Gastroesophageal sphincter (tissue), 4 donors: ENCODE results near the gene HOXA4. TPM values are rescaled to one million over a fixed set of nuclear protein-coding genes. Genes with fewer than 3 reads are reported as not detected.

Source experiments
- ATAC-seq: fragments of 150-250 bp; one replicate; pipeline ENCODE4 v1.9.1; 2016; ENCODE audit warnings: mild to moderate bottlenecking, moderate library complexity
- H3K27ac ChIP-seq, 4 donors: fragments of 200-600 bp; sonication (generic) in 3 of 4; 1 replicate in 3 of 4; 2 replicates in 1 of 4; pipeline ENCODE4 v1.5.1; 2016 to 2019
- H3K27me3 ChIP-seq: fragments of 200-600 bp; sonication (generic); one replicate; pipeline ENCODE4 v1.5.1; 2019
- H3K36me3 ChIP-seq, 2 donors: fragments of 200-600 bp; sonication (generic); one replicate each; pipeline ENCODE4 v1.5.1; 2019; ENCODE audit warnings: control low read depth in 1 of 2
- H3K4me1 ChIP-seq, 3 donors: fragments of 200-600 bp; sonication (generic); 1 replicate in 2 of 3; 2 replicates in 1 of 3; pipeline ENCODE4 v1.5.1; 2016 to 2019; ENCODE audit warnings: control low read depth in 2 of 3
- H3K4me3 ChIP-seq, 2 donors: fragments of 200-600 bp; sonication (generic); one replicate each; pipeline ENCODE4 v1.5.1; 2019; ENCODE audit warnings: mild to moderate bottlenecking in 1 of 2, moderate library complexity in 1 of 2
- H3K9me3 ChIP-seq, 3 donors: fragments of 200-600 bp; sonication (generic); one replicate each; pipeline ENCODE4 v1.5.1; 2017 to 2019; ENCODE audit warnings: control low read depth in 2 of 3
- CTCF ChIP-seq, 4 experiments: fragments of 200-600 bp in 2 of 4; fragments of 450-650 bp in 2 of 4; sonication (generic) in 1 of 4; IDR thresholded peaks; one replicate each; pipeline ENCODE4 v1.5.1; 2017 to 2019; ENCODE audit warnings: antibody characterized with exemption in 4 of 4, mild to moderate bottlenecking in 2 of 4, moderate library complexity in 2 of 4
- EP300 ChIP-seq: sonication (generic); formaldehyde crosslinking; IDR thresholded peaks from one replicate; pipeline ENCODE4 v1.6.1; 2017; ENCODE audit warnings: antibody characterized with exemption, mild to moderate bottlenecking
- POLR2A ChIP-seq, 2 donors: fragments of 450-650 bp; IDR thresholded peaks; one replicate each; pipeline ENCODE4 v1.6.1; 2017; ENCODE audit warnings: antibody characterized with exemption in 2 of 2, mild to moderate bottlenecking in 2 of 2, moderate library complexity in 1 of 2
- POLR2AphosphoS5 ChIP-seq: sonication (generic); formaldehyde crosslinking; IDR thresholded peaks from one replicate; pipeline ENCODE4 v1.6.1; 2017; ENCODE audit warnings: antibody characterized with exemption
- WGBS, 2 donors: methylation state at CpG; one replicate each; pipeline ENCODE4 v1.1.5; 2018; ENCODE audit warnings: low coverage in 1 of 2; 5-methylcytosine and 5-hydroxymethylcytosine counted together
- total RNA-seq, 4 donors: library from RNA; depleted of rRNA; stranded (reverse); fragments of >200 nt; gene quantifications; one replicate each; pipeline ENCODE4 v1.1.0, GENCODE V29; 2016

Gene HOXA4
- total RNA-seq, 4 donors from 2014 or later: 8.6 to 20.2 (median 15.3) TPM

GRCh38 chr7:27160145-27160545 is 29.6 kb upstream of the HOXA4 start:
- Histone ChIP-seq H3K9me3 (no peaks in the 10 kb centered on the region), H3K4me3 (peak overlapping the region in 1 of 2 donors; percentile 62), H3K36me3 (no peaks in the 10 kb centered on the region), H3K27ac (no peak overlapping the region), H3K27me3 (peaks cover 100% of the 10 kb centered on the region), H3K4me1 (peaks cover 0 to 50% (median 20%) of the 10 kb centered on the region in 3 donors)
- TF ChIP-seq POLR2A (IDR thresholded peaks at IDR 0.05) (no peak), CTCF (IDR thresholded peaks at IDR 0.05) (no peak), POLR2AphosphoS5 (no peak)
- no peak for ATAC-seq
- WGBS, 2 donors: 48 to 50% methylated on average over 1 to 8 of the region's 23 CpGs

- TF ChIP-seq EP300 (no peak), POLR2A (IDR thresholded peaks at IDR 0.05) (no peak)
- Histone ChIP-seq H3K27me3 (peaks cover 100% of the 10 kb centered on the region), H3K4me3 (no peak overlapping the region), H3K27ac (no peak overlapping the region), H3K9me3 (no peaks in the 10 kb centered on the region), H3K4me1 (peaks cover 0 to 50% (median 21%) of the 10 kb centered on the region in 3 donors), H3K36me3 (no peaks in the 10 kb centered on the region)
- 56 to 62% methylated on average over 15 to 20 of the region's 27 CpGs for WGBS, 2 donors
- no peak for ATAC-seq
Measured at GRCh38 chr7:27159266-27160144, 28.9 kb upstream of the HOXA4 start.

- peaks cover 0 to 48% (median 21%) of the 10 kb centered on the region in 3 donors for H3K4me1 ChIP-seq
- H3K27ac ChIP-seq: no peak overlapping the region
- no peaks in the 10 kb centered on the region for H3K36me3 ChIP-seq
- H3K4me3 ChIP-seq: no peak overlapping the region
- no peak for ATAC-seq
- WGBS, 2 donors: 42% methylated on average over 16 to 29 of the region's 35 CpGs
- TF ChIP-seq POLR2A (IDR thresholded peaks at IDR 0.05): no peak
- no peak for TF ChIP-seq EP300
- TF ChIP-seq CTCF (IDR thresholded peaks at IDR 0.05): no peak
- no peak for TF ChIP-seq POLR2AphosphoS5
- no peaks in the 10 kb centered on the region for H3K9me3 ChIP-seq
- H3K27me3 ChIP-seq: peaks cover 100% of the 10 kb centered on the region
Measured at GRCh38 chr7:27158436-27159265, 28.1 kb upstream of the HOXA4 start.

- H3K27ac ChIP-seq: no peak overlapping the region
- no peaks in the 10 kb centered on the region for H3K36me3 ChIP-seq
- 10 to 35% methylated on average over 2 to 23 of the region's 30 CpGs for WGBS, 2 donors
- peaks cover 100% of the 10 kb centered on the region for H3K27me3 ChIP-seq
- peaks cover 0 to 48% (median 21%) of the 10 kb centered on the region in 3 donors for H3K4me1 ChIP-seq
- TF ChIP-seq CTCF (IDR thresholded peaks at IDR 0.05): no peak
- no peak for TF ChIP-seq POLR2AphosphoS5
- TF ChIP-seq POLR2A (IDR thresholded peaks at IDR 0.05): no peak
- TF ChIP-seq EP300: no peak
- no peak for ATAC-seq
- no peak overlapping the region for H3K4me3 ChIP-seq
- H3K9me3 ChIP-seq: no peaks in the 10 kb centered on the region
Measured at GRCh38 chr7:27157702-27158431, 27.3 kb upstream of the HOXA4 start.
